HG02970 (cell line): Measurements from ENCODE around the gene MBNL3.
"Not testable (repeated sequence)": the region's sequence is repeated elsewhere in the genome, so short reads cannot be mapped to it uniquely, and the experiment has no call there.

Experiments
- ATAC-seq: cut with Tn5 transposase; IDR thresholded peaks from one replicate; pipeline ENCODE4 v1.9.1; 2021; ENCODE audit warnings: mild to moderate bottlenecking, moderate library complexity, moderate number of reproducible peaks; ENCODE audit not compliant: unreplicated experiment, low FRiP score

The MBNL3 gene

DNA sequence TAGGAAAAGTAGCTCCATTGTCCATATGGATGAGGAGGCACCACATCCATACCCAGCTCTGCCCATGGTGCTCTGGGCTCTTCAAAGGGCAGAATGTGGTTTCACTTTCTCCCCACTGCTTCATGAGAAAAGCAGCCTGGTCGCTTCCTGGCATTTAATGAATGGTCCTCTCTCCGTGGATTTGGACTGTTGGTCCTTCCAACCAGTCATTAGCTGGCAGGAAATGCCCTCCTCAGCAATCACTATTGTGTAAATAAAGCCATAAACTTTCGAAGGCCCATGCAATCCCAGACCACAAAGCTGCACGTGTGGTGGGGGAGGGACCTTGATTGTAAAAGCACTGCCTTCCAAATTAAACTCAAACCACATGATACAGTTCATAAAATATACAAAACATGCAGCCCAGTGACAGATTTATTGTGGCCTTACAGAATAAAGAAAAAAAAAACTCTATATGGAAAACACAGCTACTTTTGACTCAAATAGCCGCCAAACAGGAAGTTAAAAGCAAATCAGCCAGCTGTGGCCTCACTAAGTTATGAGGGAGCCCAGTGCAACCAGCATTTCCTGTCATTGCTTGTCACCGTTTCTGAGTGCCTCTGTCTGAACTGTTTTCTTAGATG, 8.1 kb downstream of the MBNL3 start:
- peak; percentile 90 for ATAC-seq

DNA sequence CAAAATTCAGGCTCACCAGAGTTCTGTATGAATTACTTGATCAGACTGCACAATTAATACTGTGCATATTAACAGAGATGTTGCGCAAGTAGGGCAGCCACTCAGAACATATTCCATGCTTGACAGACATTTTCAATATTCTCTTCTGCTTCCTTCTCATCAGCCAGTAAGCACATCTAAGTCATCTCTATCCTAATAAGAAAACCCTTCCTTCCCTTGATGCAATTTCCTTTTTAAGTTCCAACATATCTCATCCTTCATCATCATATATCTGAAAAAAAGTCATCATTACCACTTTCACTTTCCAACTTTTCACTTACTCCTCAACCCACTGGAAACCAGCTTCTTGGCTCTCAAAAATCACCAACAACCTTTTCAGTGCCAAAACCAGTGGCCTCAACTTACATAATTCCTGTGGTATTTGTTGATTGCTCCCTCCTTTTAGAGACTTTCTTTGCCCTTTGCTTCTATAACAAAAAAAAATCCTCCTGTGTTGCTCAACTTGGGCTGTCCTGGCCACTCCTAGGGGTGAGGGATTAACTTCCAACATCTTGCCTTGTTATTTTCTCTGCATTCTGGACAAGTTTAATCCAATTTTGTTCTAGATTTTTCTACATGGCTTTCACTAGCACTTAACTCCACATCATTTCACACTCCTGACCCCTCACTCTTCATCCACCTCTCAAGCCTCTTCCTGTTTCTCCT, 14.1 kb downstream of the MBNL3 start:
- no peak for ATAC-seq

DNA sequence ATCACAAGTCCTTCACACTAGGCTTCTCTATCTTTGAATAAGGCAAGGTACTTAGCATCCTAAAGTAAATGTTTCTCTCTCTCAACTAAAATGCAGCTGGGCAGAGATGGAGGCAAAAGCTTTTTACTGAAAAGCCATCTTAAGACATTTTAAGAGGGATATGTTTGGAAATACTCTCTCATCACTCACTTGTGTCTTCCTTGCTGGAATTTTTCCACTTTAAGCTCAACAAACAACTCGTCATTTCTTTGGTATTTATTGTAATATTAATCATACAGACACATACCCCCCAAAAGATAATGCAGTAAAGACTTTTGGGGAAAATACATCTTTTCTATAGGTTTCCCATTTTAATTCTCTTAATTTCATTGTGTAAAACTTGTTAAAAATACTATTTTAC, 16.4 kb downstream of the MBNL3 start:
- ATAC-seq, result no peak

DNA sequence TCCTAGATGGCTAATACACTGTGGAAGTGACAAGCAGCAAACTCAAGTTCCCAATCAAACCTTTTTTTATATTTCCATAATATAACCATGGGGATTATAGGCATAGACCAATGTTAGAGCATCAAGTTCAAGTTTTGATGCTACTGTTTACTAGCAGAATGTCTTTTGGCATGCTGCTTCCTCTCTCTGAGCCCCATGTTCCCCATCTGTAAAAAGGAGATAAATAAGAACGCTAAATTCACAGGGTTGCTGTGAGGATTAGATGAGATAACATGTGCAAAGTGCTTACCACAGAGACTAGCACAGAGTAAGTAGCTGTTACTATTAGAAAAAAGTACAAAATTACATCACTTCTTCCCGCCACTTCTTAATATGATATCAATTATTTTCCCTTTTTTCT, 18.0 kb downstream of the MBNL3 start:
- ATAC-seq, result no peak

DNA sequence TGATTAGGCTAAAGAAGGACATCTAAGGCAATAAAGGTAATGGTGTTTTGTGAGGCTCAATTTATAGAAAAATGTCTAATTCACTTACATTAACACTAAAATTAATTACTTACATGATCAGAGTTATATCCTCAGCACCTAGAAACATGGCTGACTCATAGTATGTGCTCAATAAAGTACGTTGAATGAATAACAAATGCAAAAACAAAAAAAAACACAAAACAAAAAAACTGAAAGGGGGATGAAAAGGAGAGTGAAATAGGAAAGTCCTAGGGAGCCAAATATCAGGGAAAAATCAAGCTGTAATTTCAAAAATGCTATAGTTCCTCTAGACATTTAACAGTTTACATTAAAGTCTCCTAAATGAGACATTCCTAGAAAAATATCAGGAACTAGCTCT, 18.7 kb downstream of the MBNL3 start:
- ATAC-seq, result no peak

DNA sequence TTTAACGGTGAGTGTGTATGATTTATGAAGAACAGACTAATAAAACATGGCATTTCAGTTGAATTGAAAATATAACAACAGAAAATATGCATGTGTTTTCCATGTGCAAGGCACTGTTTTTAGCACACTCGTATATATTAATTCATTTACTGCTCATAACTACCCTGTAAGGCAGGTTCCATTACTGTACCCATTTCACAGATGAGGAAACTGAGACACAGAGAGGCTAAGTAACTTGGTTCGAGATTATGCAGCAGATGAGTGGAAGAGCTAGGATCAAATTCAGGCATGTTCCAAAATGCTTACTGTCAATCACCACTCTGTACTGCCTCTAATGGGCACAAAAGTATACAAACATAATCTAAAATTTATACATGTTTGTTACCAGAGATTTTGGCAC, 20.4 kb downstream of the MBNL3 start:
- ATAC-seq, result no peak

DNA sequence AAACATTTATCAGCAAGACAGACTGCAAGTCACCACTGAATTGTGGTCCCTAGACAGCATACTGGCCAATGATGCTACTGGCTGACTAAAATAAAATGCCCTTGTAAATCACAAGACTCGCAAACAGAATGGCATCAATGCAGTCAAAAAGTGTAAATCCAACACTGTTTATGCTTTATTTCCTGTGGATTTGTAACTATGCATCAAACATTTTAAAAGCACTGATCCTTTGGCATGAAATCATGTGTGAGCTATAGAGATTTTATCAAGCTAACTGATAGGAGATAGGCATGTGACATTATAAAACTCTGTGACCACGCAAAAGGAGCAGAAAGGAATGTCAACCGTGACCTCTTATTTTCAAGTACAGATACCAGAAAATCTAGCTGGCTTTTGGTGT, 20.8 kb downstream of the MBNL3 start:
- no peak for ATAC-seq

DNA sequence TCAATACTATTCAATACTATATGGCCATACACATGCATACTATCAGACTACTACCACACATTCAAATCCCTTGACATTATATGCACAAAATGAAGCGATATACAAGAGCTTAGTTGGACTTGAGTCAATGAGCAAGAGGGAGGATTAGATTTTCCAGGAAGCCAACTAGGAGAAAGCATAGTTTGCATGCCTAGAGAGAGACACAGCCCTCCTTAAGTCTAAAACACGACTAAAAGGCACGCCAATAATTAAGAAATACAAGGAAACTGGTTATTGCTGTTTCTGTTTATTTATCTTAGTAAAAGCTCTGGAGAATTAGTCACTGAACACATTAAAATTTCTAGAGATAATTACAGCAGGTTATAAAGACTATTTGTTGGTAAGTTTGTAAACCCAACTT, 21.8 kb downstream of the MBNL3 start:
- no peak for ATAC-seq

DNA sequence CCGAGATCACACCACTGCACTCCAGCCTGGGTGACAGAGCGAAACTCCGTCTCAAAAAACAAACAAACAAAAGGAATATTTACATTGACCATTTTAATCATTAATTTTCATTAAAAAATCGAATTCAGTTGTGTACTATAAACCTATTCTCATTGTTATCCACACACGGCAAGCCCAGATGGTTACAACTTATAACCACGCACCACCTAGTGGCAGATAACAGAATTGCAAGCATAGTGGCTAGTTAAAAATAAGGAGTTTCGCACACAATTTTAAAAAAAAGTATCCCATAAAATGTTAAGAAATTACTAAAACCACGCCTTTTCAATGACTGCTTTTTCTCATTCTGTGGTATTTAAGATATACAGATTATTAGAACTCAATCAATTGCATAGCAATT, 25.4 kb downstream of the MBNL3 start:
- ATAC-seq, result no peak

DNA sequence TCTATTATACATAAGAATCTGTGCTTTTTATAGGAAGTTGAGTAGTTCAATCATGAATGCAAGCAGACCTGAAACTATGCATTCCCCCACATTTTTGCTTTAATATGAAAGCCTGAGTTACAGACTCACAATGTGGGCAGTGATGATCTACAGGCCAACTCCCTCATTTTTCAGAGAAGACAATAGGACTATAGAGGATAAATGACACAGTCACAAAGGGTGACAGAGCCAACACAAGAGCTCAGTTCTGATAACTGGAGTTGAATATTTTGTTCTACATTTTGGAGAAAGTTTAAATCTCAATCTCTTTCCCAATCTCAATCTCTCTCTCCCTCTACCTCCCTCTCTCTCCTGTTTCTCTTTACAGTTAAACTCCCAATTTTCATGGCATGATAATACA, 27.0 kb downstream of the MBNL3 start:
- ATAC-seq, result no peak

DNA sequence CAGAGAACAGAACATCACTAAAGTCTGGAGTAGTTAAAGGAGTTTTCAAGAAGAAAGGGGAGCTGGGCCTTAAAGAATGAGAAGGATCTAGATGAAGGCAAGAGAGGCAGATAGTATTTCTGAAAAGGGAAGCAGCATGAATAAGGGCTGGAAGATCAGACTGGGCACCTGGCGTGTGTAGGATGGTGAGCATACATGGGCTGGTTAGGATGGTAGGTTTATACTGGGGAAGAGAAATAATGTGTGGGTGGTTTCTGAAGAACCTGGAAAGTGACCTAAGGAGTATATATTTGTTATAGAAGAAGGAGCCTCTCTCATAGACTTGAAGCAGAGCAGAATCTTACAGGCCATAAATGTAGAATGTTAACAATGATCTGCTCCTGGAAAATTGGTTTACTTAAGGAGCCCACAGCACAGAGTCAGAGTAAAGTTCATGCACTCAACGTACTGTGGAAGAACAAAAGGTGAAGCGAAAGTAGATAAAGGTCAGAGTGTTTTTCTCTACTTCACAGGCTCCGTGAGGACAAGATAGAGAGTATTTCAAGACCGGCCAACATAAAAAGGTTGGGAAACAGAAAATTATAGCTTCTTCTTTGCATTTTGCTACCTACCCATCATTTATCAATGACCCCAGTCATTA, 35.8 kb downstream of the MBNL3 start:
- ATAC-seq, result no peak

DNA sequence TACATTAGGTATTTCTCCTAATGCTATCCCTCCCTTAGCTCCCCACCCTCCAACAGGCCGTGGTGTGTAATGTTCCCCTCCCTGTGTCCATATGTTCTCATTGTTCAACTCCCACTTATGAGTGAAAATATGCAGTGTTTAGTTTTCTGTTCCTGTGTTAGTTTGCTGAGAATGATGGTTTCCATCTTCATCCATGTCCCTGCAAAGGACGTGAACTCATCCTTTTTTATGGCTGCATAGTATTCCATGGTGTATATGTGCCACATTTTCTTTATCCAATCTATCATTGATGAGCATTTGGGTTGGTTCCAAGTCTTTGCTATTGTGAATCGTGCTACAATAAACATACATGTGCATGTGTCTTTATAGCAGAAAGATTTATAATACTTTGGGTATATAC, 42.9 kb downstream of the MBNL3 start:
- ATAC-seq, result not testable (repeated sequence)

DNA sequence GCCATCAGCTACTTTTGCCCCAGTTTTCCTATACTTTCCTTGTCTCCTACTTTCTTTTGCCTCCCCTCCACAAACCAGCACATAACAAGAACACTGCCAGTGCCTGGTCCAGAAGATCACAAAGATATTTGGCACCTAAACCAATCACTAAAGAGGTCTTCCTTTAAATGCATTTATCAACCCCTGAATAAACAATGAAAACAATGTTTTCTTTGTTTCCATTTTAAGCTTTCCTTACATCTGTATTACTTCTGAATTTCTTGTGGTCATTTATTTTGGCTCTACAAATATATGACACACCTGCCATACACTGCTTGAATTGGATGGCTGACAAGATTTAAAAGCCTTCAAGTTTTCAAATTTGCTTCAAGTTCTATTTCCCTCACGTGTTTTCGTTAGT, 43.9 kb downstream of the MBNL3 start:
- ATAC-seq, result no peak

DNA sequence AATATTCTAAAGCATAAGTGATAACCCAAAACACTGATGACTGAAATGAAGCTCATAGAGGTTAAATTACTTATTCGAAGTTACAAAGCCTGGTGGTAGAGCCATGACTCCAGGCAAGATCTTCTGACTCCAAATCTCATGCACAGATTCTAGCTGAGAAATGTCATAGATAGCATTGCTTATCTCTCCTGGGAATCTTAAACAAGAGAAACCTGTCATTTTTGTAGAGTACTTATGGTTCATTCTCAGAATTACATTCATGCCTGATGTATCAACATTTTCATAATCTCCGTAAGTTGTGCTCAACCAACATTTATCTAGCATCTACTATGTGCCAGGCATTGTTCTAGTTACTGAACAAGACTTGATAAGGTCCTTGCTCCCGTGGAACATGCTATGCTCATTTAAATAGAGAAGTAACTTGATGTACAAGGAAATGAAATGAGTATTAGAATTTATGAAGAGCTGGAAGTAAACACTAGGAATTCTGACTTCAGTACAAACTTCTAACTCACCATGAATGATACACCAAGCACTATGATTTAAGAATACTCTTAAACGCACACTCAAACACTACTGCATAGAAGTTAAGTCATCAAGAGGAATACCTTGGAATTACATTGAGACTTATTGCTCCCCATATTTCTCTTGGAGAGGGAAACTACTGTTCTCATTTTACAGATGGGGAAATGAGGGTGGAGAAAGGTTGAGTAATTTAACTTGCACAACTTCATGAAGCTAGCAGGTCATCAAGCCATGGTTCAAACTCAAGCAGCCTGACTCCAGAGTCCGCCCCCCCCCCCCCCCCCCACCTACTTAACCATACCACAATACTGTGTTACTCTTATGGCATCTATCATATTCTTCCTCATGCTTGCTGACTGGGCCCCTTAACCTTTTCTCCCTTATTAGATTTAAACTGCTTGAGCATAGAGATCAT, 45.4 kb downstream of the MBNL3 start:
- ATAC-seq, result no peak

DNA sequence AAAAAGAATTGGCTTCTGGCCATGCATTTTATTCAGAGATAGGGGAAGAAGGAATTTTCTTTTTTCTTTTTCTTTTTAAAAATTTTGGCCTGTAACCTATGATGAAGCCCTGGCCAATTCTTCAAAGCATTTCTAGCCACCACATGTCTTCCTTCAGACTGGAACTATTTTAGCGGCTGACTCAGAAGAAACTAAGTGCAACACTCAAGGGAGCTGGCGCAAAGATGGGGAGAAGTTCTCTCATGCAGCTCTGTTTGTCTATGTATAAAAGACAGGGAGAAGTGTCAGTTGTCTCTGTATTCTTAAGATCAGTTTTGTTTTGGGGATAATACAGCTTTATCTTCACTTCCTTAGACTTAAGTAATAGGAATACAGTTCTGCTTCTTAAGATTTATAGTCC, 46.1 kb downstream of the MBNL3 start:
- ATAC-seq, result no peak

DNA sequence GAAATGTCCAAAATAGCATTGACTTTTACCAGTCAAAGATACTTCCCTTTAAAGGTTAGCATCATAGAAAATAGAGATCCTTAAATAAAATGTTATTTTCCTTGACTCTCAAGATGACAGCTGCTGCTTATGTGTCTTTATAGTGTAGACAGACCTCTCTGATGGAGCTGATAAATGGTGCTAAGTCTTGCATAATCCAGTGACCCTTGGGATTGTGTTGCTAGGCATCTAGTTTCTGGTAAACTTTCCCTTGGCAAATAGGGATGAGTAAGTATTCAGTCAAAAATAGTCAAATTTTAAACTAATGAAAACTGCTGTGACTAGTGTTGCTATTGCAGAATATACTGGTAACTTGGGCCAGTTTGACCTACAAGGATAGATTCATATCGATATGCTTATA, 53.6 kb downstream of the MBNL3 start:
- ATAC-seq, result no peak

DNA sequence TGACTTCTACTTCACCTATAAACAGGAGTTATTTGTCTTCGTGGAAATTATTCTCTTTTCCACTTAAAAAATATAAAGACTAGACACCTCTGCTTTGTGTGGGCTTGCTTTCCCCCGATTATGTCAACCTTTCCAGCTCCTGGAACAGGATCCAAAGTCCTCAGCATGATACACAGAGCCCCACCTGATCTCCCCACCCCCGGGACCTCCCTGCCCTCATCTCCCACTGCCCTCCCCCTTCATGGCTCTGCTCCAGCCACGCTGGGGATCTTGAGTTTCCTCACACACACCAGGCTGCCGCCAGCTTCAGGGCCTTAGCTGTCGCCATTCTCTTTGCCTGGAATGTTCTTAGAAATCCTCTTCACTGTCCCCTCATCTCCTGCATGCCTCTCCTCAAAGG, 55.3 kb downstream of the MBNL3 start:
- no peak for ATAC-seq

DNA sequence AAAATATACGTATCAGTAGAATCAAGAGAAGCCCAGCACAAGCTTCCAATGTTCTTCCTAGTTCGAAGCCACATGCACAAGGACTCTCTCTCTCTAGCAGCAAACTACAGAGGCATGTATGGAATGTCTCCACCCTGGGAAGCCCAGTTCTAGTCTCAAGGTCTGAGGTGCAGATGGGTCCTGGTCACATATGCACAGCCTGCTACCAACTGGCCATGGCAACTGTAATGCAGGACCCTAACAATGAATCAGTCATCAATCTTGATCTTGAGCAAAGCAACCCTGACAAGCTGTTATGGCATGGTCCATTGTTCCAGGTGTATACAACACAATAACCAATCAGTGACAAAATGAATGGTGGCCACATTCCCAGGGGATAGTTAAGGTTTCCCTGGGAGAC, 55.8 kb downstream of the MBNL3 start:
- no peak for ATAC-seq

DNA sequence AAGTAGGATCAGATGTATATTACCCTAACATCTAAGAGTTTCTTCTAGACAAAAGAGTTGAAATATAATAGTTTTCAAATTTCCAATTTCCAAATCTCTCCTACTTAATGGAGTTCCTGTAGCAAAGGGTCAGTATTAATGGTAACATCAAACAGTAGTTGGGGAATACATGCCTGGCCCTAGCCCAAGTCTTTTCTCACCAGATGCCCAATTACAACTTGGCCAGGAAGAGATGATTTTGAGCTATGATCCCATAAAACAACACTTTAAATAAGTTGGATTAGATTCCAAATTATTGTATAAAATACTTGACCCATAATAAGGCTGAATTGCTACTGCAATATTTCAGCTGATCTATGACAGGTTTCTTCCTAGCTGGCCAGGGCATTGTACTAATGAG, 59.9 kb downstream of the MBNL3 start:
- no peak for ATAC-seq

DNA sequence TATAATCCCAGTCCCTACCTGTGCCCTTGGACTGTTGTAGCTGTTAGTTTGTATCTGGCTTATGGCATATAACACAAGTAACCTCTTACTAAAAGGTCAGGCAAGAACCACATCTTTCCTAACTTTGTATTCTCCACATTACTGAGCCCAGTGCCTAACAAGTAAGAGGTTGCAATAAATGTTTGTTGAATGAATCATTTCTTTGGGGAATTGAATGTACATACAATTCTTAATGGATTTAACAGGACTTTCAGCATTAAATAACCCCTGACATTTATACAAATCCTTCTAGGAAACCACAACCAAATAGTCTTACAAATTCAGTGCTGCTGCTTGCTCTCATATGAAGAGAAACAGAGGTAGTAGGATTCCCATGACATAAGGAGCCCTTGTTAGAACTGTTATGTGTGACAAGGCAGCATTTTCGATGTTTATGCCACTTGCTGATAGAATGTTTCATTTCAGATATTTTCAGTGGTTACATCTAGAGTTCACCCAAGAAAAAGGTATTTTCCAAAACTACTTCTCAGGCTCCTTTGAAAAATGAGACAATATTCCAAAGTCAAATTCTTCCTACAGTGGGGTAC, 62.0 kb downstream of the MBNL3 start:
- ATAC-seq, result no peak
